GM12878 (cell line): ENCODE measurements around the gene RNF41. TPM values are rescaled to one million over a fixed set of nuclear protein-coding genes. Genes with fewer than 3 reads are reported as not detected.

ENCODE experiments used
- ATAC-seq: fragments of 200-7000 bp; cut with Tn5 transposase; 3 replicates; pipeline ENCODE4 v1.9.1; 2020; ENCODE audit warnings: mild to moderate bottlenecking, moderate library complexity
- BruUV-seq: library from RNA; stranded (reverse); fragments of 400-500 nt; replicated peaks from 2 replicates; lab custom pipeline; 2021; lab: Mats Ljungman, UMichigan
- CTCF ChIA-PET: fragments of 300-600 bp; sonication (Branson Sonifier 250); formaldehyde crosslinking; extraction: SDS; loops from one replicate; lab custom pipeline; 2021; ENCODE audit warnings: inconsistent platforms; lab: Yijun Ruan, JAX
- POLR2A ChIA-PET: fragments of 350-600 bp; formaldehyde crosslinking; extraction: SDS; loops from one replicate; lab custom pipeline; 2021; ENCODE audit warnings: inconsistent platforms; lab: Charles Lee
- RAD21 ChIA-PET: fragments of 300-600 bp; sonication (Branson Sonifier 250); formaldehyde crosslinking; loops from one replicate; lab custom pipeline; 2023; ENCODE audit warnings: antibody characterized with exemption; ENCODE audit not compliant: unreplicated experiment; lab: Charles Lee
- SMC1A ChIA-PET: fragments of 300-600 bp; sonication (Branson Sonifier 250); formaldehyde crosslinking; loops from one replicate; lab custom pipeline; 2023; ENCODE audit not compliant: unreplicated experiment, uncharacterized antibody; lab: Charles Lee
- DNase-seq: peaks from one replicate; pipeline ENCODE4 v3.0.0-alpha.2; 2011; ENCODE audit warnings: low read depth, low spot score
- FAIRE-seq: peaks from 3 replicates; lab custom pipeline; 2011; peaks lifted over from hg19 to GRCh38; lab: Jason Lieb, UNC
- H2AFZ ChIP-seq: 2 replicates; pipeline ENCODE4 v1.6.0; 2011; ENCODE audit warnings: low read depth, low read length, control low read depth; ENCODE audit not compliant: control insufficient read depth
- H3K27ac ChIP-seq: 2 replicates; pipeline ENCODE4 v1.5.1; 2011; ENCODE audit warnings: control low read depth; ENCODE audit not compliant: control insufficient read depth, insufficient read depth
- H3K27me3 ChIP-seq, 2 experiments: replicated peaks in 1 of 2; 2 replicates each; pipeline versions ENCODE4 v1.6.0 to v1.6.1; 2011; ENCODE audit warnings: low read length in 1 of 2; ENCODE audit not compliant: control insufficient read depth in 2 of 2, insufficient read depth in 2 of 2
- H3K36me3 ChIP-seq, 2 experiments: 2 replicates each; pipeline ENCODE4 v1.5.1; 2011; ENCODE audit warnings: low read length in 1 of 2; ENCODE audit not compliant: control insufficient read depth in 2 of 2, insufficient read depth in 2 of 2
- H3K4me1 ChIP-seq: 2 replicates; pipeline ENCODE4 v1.6.1; 2011; ENCODE audit warnings: mild to moderate bottlenecking, low read length, moderate library complexity, mixed read lengths; ENCODE audit not compliant: control insufficient read depth, insufficient read depth
- H3K4me2 ChIP-seq: 2 replicates; pipeline ENCODE4 v1.6.0; 2011; ENCODE audit warnings: control low read depth; ENCODE audit not compliant: control insufficient read depth, insufficient read depth
- H3K4me3 ChIP-seq: fragments of 200-600 bp; sonication (generic); 2 replicates; pipeline ENCODE4 v1.5.1; 2016
- H3K79me2 ChIP-seq: 2 replicates; pipeline ENCODE4 v1.6.0; 2011; ENCODE audit warnings: low read length; ENCODE audit not compliant: control insufficient read depth, insufficient read depth
- H3K9ac ChIP-seq: 2 replicates; pipeline ENCODE4 v1.8.0; 2011; ENCODE audit warnings: low read length, control low read depth, mixed read lengths; ENCODE audit not compliant: control insufficient read depth, insufficient read depth
- H3K9me3 ChIP-seq: replicated peaks from 3 replicates; pipeline ENCODE4 v1.5.1; 2011; ENCODE audit warnings: mild to moderate bottlenecking, low read length; ENCODE audit not compliant: control insufficient read depth, insufficient read depth
- H4K20me1 ChIP-seq: 2 replicates; pipeline ENCODE4 v1.6.0; 2011; ENCODE audit not compliant: control insufficient read depth, insufficient read depth
- BACH1 ChIP-seq: fragments of 450-650 bp; IDR thresholded peaks from 2 replicates; pipeline ENCODE4 v1.6.1; 2017; ENCODE audit warnings: mild to moderate bottlenecking, borderline replicate concordance
- CHD2 ChIP-seq: IDR thresholded peaks from 2 replicates; pipeline ENCODE4 v1.6.1; 2011; ENCODE audit warnings: low read depth, low read length, improper control_type of control experiment, borderline replicate concordance
- NBN ChIP-seq: fragments of 450-650 bp; IDR thresholded peaks from 2 replicates; pipeline ENCODE4 v1.6.1; 2016
- NR2C1 ChIP-seq: fragments of 450-650 bp; IDR thresholded peaks from 2 replicates; pipeline ENCODE4 v1.6.1; 2017; ENCODE audit warnings: antibody characterized with exemption, mild to moderate bottlenecking, moderate library complexity
- POLR2A ChIP-seq: IDR thresholded peaks from 2 replicates; pipeline ENCODE4 v1.6.1; 2011; ENCODE audit warnings: low read depth, mild to moderate bottlenecking, low read length
- POLR2AphosphoS5 ChIP-seq: IDR thresholded peaks from 2 replicates; pipeline ENCODE4 v1.6.1; 2011; ENCODE audit warnings: mild to moderate bottlenecking, low read length, inconsistent platforms
- RBBP5 ChIP-seq: fragments of 200-600 bp; sonication (generic); conservative IDR thresholded peaks from 2 replicates; pipeline ENCODE4 v1.6.1; 2016
- SP1 ChIP-seq: IDR thresholded peaks from one replicate; pipeline ENCODE4 v1.6.1; 2011; ENCODE audit warnings: low read depth, low read length
- ZNF384 ChIP-seq: IDR thresholded peaks from 2 replicates; pipeline ENCODE4 v1.6.1; 2012; ENCODE audit warnings: low read depth, mild to moderate bottlenecking, low read length, improper control_type of control experiment, borderline replicate concordance
- WGBS: methylation state at CpG from one replicate; pipeline ENCODE4 v1.1.6; 2016; ENCODE audit warnings: low lambda C conversion rate; ENCODE audit not compliant: insufficient replicate concordance, insufficient coverage; ENCODE audit errors: missing lambda C conversion rate; 5-methylcytosine and 5-hydroxymethylcytosine counted together
- in situ Hi-C: fragments of 300-500 bp; cut with MboI; formaldehyde crosslinking; loops from 9 replicates; pipeline ENCODE4 v1.14.3; 2018; ENCODE audit warnings: mixed read lengths
- intact Hi-C: fragments of 100-400 bp; cut with micrococcal nuclease; formaldehyde crosslinking; loops from one replicate; pipeline ENCODE4 v1.14.2; 2022; ENCODE audit not compliant: unreplicated experiment
- polyA plus RNA-seq, 11 experiments: library from polyadenylated mRNA; depleted of rRNA in 4 of 11; unstranded in 6 of 11; stranded (reverse) in 5 of 11; fragments of >200 nt; fragmentation: Nextera tagmentation in 4 of 11; fragmentation: Illumina TruSeq in 1 of 11; extraction: Ambion mirVana in 4 of 11; extraction: Trizol in 1 of 11; gene quantifications; 1 replicate in 1 of 11; 2 replicates in 10 of 11; pipeline versions ENCODE4 v1.2.1 to v1.2.3, GENCODE V29; 2011 to 2016; ENCODE audit warnings: inconsistent platforms in 2 of 11, missing spikeins in 2 of 11, low read depth in 1 of 11
- total RNA-seq, 4 experiments: library from RNA; depleted of rRNA in 3 of 4; stranded (reverse); fragments of >200 nt in 3 of 4; fragmentation: Illumina TruSeq in 1 of 4; extraction: Trizol in 1 of 4; gene quantifications; 2 replicates each; pipeline versions ENCODE4 v1.2.1 to v1.2.3, GENCODE V29; 2013 to 2021
- TF ChIP-seq, protein P1 (sequence below): fragments of 450-650 bp; formaldehyde crosslinking; IDR thresholded peaks from 2 replicates; pipeline ENCODE4 v1.4.0; 2022; ENCODE audit warnings: mild to moderate bottlenecking, moderate library complexity
- TF ChIP-seq, protein P2 (sequence below): IDR thresholded peaks from 2 replicates; pipeline ENCODE4 v1.6.1; 2012; ENCODE audit warnings: low read depth, low read length, improper control_type of control experiment
- TF ChIP-seq, protein P3 (sequence below): fragments of 150-350 bp; IDR thresholded peaks from 2 replicates; pipeline ENCODE4 v1.6.1; 2016; ENCODE audit warnings: low read depth, low read length
- TF ChIP-seq, protein P4 (sequence below): IDR thresholded peaks from 2 replicates; pipeline ENCODE4 v1.6.1; 2011; ENCODE audit warnings: borderline replicate concordance, low read depth, mild to moderate bottlenecking, moderate library complexity, low read length; ENCODE audit not compliant: insufficient read depth, poor library complexity, severe bottlenecking
- TF ChIP-seq, protein P5 (sequence below): fragments of 450-650 bp; IDR thresholded peaks from 2 replicates; pipeline ENCODE4 v1.6.1; 2017; ENCODE audit warnings: borderline replicate concordance

The RNF41 gene
- total and polyA plus RNA-seq, 10 of the 15 experiments (the other 5 are each of a cell fraction or from before 2014, with no cell fraction given): 11.1 to 47.8 (median 30.6) TPM

DNA sequence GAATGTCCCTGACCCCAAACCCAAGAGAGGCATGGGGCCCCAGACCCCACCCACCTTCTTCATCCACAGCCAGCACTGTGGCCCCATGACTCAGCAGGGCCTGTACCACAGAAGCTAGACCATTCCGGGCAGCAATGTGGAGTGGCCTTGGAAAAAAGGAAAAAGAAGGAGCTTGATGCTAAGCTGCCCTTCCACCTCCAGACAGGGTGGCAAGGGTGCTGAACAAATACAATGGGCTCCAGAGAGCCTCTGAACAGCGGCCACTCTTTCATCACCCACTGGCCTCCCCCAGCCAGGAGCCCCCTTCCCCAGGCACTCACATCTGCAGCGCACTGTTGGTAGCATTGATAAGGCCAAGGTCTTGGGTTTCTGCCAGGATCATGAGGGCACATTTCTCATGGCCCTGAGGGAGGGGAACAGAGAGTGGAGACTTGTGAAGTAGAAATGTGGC is 22.0 kb upstream of the RNF41 start:
- H3K4me3 ChIP-seq: no peak overlapping the region
- H4K20me1 ChIP-seq: no peaks in the 10 kb centered on the region
- no peaks in the 10 kb centered on the region for H3K9me3 ChIP-seq
- 69% methylated on average over 3 of the region's 3 CpGs for WGBS
- H2AFZ ChIP-seq: no peak overlapping the region
- POLR2A ChIA-PET: interaction anchor here (1.0 kb wide), 1 partner anchor 22 kb away, joined by 4 read pairs; the partner anchor contains the start of gene RNF41
- no peaks in the 10 kb centered on the region for H3K27me3 ChIP-seq
- RAD21 ChIA-PET: no interaction called here
- no peaks in the 10 kb centered on the region for H3K79me2 ChIP-seq
- FAIRE-seq: no peak
- CTCF ChIA-PET: interaction anchor here (1.0 kb wide), 1 partner anchor 220 kb away, joined by 3 read pairs; no protein-coding TSS in a partner anchor
- no peak overlapping the region for H3K9ac ChIP-seq
- H3K36me3 ChIP-seq: peaks cover 12 to 27% of the 10 kb centered on the region in 2 experiments
- no TSS peak for BruUV-seq
- H3K27ac ChIP-seq: no peak overlapping the region
- intact Hi-C loops (no loop called here), in situ Hi-C loops (no loop called here)
- no peak overlapping the region for H3K4me2 ChIP-seq
- no peak for DNase-seq
- ATAC-seq: no peak
- H3K4me1 ChIP-seq: no peaks in the 10 kb centered on the region
- SMC1A ChIA-PET: interaction anchor here (0.5 kb wide), 1 partner anchor 15 kb away, joined by 3 read pairs; no protein-coding TSS in a partner anchor
- TF ChIP-seq RBBP5 (no peak), ZNF384 (no peak), NR2C1 (no peak), NBN (no peak), SP1 (no peak), BACH1 (no peak), POLR2AphosphoS5 (no peak), CHD2 (no peak), POLR2A (no peak)
- TF ChIP-seq, protein P1, sequence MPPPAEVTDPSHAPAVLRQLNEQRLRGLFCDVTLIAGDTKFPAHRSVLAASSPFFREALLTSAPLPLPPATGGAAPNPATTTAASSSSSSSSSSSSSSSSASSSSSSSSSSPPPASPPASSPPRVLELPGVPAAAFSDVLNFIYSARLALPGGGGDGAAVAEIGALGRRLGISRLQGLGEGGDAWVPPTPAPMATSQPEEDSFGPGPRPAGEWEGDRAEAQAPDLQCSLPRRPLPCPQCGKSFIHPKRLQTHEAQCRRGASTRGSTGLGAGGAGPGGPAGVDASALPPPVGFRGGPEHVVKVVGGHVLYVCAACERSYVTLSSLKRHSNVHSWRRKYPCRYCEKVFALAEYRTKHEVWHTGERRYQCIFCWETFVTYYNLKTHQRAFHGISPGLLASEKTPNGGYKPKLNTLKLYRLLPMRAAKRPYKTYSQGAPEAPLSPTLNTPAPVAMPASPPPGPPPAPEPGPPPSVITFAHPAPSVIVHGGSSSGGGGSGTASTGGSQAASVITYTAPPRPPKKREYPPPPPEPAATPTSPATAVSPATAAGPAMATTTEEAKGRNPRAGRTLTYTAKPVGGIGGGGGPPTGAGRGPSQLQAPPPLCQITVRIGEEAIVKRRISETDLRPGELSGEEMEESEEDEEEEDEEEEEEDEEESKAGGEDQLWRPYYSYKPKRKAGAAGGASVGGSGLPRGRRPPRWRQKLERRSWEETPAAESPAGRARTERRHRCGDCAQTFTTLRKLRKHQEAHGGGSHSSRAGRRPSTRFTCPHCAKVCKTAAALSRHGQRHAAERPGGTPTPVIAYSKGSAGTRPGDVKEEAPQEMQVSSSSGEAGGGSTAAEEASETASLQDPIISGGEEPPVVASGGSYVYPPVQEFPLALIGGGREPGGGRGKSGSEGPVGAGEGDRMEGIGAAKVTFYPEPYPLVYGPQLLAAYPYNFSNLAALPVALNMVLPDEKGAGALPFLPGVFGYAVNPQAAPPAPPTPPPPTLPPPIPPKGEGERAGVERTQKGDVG (CRISPR knock-in tag): no peak
- TF ChIP-seq, protein P2, sequence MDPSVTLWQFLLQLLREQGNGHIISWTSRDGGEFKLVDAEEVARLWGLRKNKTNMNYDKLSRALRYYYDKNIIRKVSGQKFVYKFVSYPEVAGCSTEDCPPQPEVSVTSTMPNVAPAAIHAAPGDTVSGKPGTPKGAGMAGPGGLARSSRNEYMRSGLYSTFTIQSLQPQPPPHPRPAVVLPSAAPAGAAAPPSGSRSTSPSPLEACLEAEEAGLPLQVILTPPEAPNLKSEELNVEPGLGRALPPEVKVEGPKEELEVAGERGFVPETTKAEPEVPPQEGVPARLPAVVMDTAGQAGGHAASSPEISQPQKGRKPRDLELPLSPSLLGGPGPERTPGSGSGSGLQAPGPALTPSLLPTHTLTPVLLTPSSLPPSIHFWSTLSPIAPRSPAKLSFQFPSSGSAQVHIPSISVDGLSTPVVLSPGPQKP: no peak
- TF ChIP-seq, protein P3, sequence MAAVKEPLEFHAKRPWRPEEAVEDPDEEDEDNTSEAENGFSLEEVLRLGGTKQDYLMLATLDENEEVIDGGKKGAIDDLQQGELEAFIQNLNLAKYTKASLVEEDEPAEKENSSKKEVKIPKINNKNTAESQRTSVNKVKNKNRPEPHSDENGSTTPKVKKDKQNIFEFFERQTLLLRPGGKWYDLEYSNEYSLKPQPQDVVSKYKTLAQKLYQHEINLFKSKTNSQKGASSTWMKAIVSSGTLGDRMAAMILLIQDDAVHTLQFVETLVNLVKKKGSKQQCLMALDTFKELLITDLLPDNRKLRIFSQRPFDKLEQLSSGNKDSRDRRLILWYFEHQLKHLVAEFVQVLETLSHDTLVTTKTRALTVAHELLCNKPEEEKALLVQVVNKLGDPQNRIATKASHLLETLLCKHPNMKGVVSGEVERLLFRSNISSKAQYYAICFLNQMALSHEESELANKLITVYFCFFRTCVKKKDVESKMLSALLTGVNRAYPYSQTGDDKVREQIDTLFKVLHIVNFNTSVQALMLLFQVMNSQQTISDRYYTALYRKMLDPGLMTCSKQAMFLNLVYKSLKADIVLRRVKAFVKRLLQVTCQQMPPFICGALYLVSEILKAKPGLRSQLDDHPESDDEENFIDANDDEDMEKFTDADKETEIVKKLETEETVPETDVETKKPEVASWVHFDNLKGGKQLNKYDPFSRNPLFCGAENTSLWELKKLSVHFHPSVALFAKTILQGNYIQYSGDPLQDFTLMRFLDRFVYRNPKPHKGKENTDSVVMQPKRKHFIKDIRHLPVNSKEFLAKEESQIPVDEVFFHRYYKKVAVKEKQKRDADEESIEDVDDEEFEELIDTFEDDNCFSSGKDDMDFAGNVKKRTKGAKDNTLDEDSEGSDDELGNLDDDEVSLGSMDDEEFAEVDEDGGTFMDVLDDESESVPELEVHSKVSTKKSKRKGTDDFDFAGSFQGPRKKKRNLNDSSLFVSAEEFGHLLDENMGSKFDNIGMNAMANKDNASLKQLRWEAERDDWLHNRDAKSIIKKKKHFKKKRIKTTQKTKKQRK: no peak
- TF ChIP-seq, protein P4, sequence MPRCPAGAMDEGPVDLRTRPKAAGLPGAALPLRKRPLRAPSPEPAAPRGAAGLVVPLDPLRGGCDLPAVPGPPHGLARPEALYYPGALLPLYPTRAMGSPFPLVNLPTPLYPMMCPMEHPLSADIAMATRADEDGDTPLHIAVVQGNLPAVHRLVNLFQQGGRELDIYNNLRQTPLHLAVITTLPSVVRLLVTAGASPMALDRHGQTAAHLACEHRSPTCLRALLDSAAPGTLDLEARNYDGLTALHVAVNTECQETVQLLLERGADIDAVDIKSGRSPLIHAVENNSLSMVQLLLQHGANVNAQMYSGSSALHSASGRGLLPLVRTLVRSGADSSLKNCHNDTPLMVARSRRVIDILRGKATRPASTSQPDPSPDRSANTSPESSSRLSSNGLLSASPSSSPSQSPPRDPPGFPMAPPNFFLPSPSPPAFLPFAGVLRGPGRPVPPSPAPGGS: no peak
- TF ChIP-seq, protein P5, sequence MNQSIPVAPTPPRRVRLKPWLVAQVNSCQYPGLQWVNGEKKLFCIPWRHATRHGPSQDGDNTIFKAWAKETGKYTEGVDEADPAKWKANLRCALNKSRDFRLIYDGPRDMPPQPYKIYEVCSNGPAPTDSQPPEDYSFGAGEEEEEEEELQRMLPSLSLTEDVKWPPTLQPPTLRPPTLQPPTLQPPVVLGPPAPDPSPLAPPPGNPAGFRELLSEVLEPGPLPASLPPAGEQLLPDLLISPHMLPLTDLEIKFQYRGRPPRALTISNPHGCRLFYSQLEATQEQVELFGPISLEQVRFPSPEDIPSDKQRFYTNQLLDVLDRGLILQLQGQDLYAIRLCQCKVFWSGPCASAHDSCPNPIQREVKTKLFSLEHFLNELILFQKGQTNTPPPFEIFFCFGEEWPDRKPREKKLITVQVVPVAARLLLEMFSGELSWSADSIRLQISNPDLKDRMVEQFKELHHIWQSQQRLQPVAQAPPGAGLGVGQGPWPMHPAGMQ: no peak
